GF-D8 (cell line): ENCODE results near the gene LUC7L3.
"Not testable (repeated sequence)": the region's sequence is repeated elsewhere in the genome, so short reads cannot be mapped to it uniquely, and the experiment has no call there.

ENCODE experiments used
- DNase-seq: peaks from one replicate; lab custom pipeline; 2025; lab: John Stamatoyannopoulos, UW

Gene LUC7L3

DNA sequence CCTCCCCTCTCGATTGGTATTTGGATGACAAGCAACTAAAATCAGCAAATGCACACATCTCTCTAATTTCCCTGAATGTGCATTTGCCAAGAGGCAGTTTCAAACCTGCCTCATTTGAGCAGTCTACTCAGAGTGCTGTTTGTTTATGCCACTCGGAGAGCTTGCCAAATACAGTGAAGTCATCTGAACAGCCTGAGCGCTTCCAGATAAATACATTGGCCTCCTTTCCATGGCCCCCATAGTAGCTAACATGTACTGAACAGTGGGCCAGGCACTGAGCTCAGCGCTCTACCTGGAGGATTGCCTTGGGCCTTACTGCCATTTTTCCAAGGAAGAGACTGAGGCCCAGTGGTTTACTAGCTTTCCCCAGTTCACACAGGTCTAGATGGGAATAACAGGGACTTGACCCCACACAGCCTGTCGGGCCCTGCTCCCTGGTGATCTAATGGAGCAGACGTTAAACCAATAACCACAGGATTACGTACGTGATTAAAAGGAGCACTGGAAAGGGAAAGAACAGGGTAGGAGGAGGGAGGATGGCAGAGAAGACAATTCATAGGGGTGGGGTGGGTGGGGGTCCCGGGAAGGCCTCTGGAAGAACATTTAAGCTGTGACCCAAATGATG lies 66.7 kb downstream of the LUC7L3 start:
- DNase-seq = no peak

DNA sequence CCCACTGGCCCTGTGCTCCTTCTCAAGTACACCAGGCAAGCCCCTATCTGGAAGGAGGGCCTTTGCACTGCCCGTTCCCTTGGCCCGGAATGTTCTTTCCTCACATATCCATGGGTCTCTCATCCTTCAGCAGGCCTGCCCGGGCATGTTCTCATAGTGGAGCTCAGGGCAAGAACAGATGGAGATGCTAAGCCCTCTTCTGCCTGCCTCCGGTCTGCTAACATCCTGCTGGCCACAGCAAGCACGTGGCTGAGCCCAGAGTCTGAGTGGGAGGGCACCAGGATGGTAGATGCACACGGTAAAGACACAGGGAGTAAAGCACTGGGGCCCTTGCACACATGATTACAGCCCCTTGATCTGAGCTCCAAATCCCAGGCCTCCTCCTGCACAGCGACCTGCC lies 67.7 kb downstream of the LUC7L3 start:
- no peak for DNase-seq

DNA sequence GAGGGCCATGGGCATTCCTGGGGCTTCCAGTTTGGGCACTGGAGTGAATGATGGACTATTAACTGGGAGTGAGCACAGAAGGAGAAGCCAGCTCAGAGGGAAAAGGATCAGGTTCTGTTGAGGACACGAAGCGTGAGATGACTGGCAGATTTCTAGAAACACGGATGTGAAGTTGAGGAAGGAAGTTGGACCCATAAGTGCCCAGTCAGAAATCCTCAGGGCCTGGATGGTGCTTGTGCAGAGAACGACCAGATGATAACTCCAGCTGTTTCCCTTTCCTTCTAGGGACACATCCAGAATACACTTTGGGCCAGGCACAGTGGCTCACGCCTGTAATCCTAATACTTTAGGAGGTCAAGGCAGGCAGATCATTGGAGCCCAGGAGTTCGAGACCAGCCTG lies 71.2 kb downstream of the LUC7L3 start:
- no peak for DNase-seq

DNA sequence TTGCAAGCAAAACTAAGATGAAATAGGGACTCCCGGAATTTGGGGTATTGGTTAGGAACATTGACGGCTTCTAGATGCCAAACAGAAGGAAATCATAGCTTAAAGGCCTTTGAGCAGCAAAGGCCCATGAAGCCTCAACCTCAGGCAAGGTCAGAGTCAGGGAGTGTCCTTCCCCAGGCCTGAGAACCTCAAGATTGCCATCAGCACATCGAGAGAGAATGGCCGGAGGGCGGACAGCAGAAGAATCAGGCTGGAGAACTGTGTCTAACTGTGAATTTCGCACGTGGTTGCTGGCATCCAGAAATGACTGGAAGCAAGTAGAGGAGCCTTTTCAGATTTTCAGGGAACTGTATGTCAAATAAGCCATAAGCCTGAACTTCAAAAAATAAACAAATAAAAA lies 72.7 kb downstream of the LUC7L3 start:
- DNase-seq = no peak

DNA sequence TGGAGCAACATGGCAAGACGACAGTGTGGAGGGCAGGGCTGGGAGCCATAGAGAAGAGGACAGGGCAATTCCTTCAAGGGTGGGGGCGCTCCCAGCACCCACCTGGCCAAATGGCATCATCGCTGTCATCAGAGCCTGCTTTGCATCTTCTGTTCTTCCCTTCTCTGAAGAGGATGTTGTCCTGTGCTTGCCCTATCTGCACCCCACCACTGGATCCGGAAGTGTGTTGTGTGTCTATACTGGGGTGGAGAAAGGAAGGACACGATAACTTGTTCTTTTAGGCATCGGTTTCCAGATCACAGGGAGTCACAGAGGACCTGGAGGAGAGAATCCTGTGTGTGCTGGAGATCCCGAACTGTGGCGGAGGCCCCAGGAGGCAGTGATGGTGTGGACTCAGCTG lies 73.6 kb downstream of the LUC7L3 start:
- no peak for DNase-seq

DNA sequence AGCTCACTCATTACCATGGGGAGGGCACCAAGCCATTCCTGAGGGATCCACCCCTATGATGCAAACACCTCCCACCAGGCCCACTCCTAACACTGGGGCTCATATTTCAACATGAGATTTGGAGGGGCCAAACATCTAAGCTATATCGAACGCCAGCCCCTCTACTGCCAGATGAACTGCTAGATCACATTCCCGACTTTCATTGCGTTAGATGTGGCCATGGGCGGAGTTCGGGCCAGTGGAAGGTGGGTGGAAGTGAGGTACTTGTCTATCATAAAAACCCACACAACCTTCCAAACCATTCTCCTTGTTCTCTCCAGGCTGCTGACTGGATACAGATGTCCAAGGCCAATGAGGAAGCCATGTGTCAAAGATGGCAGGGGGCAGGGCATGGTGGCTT lies 75.0 kb downstream of the LUC7L3 start:
- DNase-seq = no peak

DNA sequence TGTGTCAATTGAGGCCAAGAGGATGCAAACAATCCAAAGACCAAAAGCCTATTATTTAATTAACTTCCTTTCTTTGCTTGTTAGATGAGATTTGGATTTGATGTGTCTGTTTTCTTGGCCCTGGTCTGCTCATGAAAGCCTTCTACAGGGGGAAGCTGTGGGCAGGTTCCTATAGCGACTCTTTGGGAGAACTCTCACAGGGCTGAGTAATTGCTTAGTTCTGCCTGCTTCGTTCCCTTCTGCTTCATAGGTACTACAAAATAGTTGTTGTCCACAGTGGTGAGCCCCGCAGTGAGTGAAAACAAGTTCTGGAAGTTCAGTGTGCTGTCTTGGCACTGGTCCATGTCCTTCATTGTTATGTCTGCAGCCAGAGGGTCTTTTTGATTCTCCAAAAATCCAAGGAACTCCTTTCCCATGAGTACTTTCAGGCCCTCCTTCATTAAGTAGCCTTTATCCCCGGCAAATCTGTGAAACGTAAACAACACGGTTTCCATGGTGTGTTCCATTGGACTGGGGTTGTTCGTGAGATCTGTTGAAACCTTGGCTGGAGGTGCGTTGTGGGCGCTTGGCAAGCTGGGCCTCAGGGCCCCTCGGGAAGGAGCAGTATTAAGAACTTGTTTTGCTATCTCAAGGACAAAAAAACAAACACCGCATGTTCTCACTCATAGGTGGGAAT lies 77.9 kb downstream of the LUC7L3 start:
- no peak for DNase-seq

DNA sequence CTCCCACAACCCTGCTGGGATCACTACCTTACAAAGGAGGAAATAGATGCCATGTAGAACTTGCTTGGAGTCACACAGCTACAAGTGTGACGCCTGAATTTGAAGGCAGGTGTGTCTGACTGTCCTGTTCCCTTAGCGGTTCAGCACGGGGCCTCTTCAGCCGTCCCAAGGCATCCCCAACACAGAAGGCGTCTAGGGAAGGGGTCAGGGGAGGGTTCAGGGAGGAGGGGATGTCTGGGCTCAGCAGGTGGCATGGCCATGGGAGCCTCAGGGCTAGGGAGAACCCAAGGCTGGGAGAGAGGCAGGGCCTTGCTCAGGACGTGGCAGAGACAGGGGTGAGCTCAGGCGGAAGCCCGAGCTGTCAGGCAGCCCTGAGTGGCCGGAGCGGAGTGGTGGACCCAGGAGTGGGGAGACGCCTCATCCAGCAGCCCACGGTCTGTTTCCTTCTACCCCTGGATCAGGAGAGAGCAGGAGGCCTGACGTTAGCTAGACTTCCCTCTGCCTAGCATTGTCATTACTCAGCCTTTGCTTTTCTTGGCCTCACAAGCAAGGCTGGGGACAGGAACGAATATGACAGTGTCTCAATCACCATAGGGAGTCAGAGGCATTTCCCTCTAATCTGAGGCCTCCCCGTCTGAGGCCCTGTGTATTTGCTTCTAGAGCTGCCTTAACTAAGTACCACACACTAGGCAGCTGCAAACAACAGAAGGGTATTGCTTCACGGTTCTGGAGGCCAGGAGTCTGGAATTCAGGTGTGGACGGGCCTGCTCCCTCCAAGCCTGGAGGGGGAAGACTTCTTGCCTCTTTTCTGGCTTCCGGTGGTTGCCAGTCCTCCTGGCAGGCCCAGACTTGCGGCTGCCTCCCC lies 79.3 kb downstream of the LUC7L3 start:
- no peak for DNase-seq

DNA sequence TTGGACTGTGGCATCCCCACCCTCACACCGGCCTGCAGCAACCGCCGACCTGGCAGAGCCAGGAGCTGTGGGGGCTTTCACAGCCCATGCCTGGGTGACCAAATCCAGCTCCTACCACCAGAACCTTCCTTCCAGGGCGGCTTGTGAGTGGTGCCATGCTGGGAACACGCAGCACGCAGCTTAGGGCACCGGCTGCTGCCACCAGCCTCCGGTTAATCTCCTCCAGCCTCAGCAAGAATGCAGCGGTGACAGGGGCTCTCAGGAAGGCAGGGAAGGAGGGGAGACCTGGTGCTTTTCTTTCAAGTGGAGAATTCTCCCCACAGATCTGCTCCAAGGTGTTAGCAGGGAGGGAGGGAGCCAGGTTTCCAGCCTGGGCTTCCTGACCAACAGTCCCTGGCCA lies 80.2 kb downstream of the LUC7L3 start:
- no peak for DNase-seq

DNA sequence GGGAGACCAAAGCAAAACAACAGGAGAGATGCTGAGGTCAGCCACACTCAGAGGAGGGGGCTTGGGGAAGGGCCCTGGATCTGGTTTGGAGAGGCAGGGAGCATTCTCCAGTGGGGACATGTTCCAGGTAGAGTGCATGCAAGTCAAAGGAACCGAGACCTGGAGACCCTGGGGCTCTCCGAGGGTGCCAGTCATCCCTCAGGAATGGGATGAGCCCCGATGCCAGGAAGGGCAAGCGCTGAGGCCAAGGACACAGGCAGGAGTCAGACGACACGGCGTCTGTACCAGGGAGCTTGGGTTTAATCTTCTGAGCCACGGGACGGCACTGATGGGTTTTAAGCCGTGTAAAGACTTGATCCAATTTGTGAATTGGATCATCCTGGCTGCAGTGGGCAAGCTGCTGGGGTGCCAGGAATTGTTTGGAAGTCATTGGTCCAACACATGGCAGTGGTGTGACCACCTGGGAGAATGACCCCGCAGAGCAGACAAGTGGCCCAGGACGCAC lies 80.8 kb downstream of the LUC7L3 start:
- DNase-seq = no peak

DNA sequence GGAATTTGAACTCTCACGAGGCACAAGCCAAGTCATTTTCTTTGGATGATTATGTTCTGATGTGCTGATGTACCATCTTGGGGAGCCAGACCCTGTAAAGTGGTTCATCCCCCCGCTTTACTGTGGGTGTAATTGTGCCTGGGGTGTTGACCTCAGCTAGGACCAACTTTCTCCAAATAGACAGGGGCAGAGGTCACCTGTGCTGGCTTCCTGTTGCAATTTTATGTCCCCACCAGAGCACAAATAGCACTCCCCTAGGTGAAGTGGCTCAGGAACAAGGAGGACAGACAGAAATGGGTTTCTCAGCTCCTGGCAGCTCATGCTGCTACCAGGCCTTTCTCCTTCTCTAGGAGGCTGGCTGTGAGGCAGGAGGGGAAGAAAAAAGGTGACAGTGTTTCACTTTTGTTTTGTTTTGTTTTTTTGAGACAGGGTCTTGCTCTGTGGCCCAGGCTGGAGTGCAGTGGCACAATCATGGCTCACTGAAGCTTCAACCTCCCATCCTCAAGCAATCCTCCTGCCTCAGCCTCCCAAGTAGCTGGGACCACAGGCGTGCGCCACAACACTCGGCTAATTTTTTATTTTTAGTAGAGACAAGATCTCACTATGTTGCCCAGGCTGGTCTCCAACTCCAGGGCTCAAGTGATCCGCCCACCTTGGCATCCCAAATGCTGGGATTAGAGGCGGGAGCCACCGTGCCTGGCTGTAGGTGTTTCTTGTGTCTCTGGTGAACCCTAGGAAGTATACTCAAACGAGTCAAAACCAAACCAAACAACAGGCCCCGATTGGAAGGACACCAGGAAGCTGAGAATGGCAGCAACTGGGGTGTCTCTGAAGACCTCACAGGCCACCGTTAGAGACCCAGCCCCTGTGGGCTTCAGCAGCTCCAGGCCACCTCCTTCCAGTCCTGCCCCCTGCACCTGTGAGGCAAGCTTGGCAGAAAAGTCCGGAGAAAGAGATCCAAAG lies 83.5 kb downstream of the LUC7L3 start:
- no peak for DNase-seq

DNA sequence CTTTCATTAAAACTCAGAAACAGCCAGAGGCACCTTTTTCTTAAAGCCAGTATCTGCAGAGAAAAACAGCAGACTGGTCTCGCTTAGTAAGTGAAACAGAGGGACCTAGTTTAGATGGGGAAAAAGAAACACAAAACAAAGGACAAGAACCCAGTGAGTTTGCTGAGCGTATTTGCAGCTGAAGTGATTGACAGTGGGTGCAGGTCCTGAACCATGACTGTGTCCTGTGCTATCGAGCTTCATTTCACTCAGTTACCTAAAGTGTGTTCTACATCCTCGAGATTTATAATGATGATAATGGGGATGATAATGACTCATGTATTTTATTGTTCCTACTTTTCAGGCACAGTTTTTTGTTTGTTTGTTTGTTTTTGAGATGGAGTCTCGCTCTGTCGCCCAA lies 84.3 kb downstream of the LUC7L3 start:
- DNase-seq = no peak

DNA sequence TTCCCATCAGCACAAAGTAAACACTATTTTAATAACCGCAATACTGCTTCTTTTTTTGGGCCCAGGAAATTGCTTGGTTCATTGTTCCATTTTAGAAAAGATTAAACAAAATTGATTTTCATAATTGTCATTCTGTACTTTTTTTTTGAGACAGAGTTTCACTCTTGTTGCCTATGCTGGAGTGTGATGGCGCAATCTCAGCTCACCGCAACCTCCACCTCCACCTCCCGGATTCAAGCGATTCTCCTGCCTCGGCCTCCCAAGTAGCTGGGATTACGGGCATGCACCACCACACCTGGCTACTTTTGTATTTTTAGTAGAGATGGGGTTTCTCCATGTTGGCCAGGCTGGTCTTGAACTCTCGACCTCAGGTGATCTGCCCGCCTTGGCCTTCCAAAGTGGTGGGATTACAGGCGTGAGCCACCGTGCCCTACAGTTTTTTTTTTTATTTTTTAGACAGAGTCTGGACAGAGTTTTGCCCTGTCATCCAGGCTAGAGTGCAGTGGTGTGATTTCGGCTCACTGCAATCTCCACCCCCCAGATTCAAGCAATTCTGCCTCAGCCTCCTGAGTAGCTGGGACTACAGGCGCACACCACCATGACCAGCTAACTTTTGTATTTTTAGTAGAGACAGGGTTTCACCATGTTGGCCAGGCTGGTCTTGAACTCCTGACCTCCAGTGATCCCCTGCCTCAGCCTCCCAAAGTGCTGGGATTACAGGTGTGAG lies 85.5 kb downstream of the LUC7L3 start:
- not testable (repeated sequence) for DNase-seq

DNA sequence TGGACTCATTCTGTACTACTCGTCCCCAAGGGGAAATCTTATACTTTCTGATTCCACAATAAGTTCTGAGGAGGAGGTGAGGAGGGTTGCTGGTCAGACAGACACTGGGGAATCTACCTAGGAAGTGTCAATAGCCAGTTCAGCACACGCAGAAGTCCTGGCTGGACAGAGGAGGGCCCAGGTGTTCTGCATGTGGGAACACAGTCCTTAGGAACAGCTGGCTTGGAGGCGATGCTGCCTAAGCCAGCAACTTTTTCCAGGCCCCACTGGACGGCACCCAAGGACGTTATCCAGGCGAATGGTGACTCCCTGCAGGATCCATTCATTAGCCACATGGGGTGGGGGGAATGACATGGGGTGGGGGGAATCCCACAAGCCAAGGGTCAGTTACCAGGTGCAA lies 86.1 kb downstream of the LUC7L3 start:
- DNase-seq = no peak
